BJ (cell line): ENCODE measurements around the gene LCN1. TPM values are rescaled to one million over a fixed set of nuclear protein-coding genes. Genes with fewer than 3 reads are reported as not detected.
A peak's percentile ranks its signal among the peaks of the same experiment; 100 is the strongest.

Source experiments
- CTCF ChIA-PET: fragments of 350-600 bp; formaldehyde crosslinking; extraction: SDS; loops from one replicate; lab custom pipeline; 2021; ENCODE audit warnings: antibody characterized with exemption, inconsistent platforms; lab: Yijun Ruan, JAX
- POLR2A ChIA-PET: fragments of 300-600 bp; sonication (Branson Sonifier 250); formaldehyde crosslinking; extraction: SDS; loops from one replicate; lab custom pipeline; 2021; ENCODE audit warnings: antibody characterized with exemption; lab: Charles Lee
- DNase-seq: peaks from one replicate; pipeline ENCODE4 v3.0.0-alpha.2; 2011; ENCODE audit warnings: low read depth
- H3K27me3 ChIP-seq: 2 replicates; pipeline ENCODE4 v1.6.0; 2011; ENCODE audit warnings: low read length; ENCODE audit not compliant: control insufficient read depth, insufficient read depth
- H3K36me3 ChIP-seq: 2 replicates; pipeline ENCODE4 v1.5.1; 2011; ENCODE audit warnings: low read length; ENCODE audit not compliant: control insufficient read depth, insufficient read depth
- H3K4me3 ChIP-seq: 2 replicates; pipeline ENCODE4 v1.5.1; 2011; ENCODE audit warnings: low read depth, mild to moderate bottlenecking, control low read depth, low read length
- CTCF ChIP-seq: IDR thresholded peaks from 2 replicates; pipeline ENCODE4 v1.5.1; 2011; ENCODE audit warnings: low read depth, mild to moderate bottlenecking, control low read depth, inconsistent platforms, low read length, moderate library complexity; ENCODE audit not compliant: insufficient read depth
- polyA plus RNA-seq: library from polyadenylated mRNA; depleted of rRNA; stranded (reverse); fragments of >200 nt; gene quantifications from 2 replicates; pipeline ENCODE4 v1.2.3, GENCODE V29; 2011

Gene LCN1
- polyA plus RNA-seq, 1 experiment = not detected

GRCh38 chr9:135502873-135503321, 18.3 kb upstream of the LCN1 start:
- H3K27me3 ChIP-seq = no peaks in the 10 kb centered on the region
- CTCF ChIA-PET = interaction anchor here (3.3 kb wide), 1 partner anchor 22 kb away, joined by 10 read pairs; no protein-coding TSS in a partner anchor
- H3K4me3 ChIP-seq = no peak overlapping the region
- TF ChIP-seq CTCF = no peak
- H3K36me3 ChIP-seq = peaks cover 30% of the 10 kb centered on the region
- POLR2A ChIA-PET = no interaction called here
- DNase-seq = no peak

- CTCF ChIA-PET = interaction anchor here (0.7 to 3.3 kb wide), 8 partner anchors 9 to 30 kb away, joined by 3 to 12 read pairs (median 6); no protein-coding TSS in a partner anchor
- no peak for DNase-seq
These were observed 17.6 kb upstream of the LCN1 start for GRCh38 chr9:135503371-135504261.

GRCh38 chr9:135504262-135505243, 16.7 kb upstream of the LCN1 start:
- no peak for DNase-seq
- no peaks in the 10 kb centered on the region for H3K27me3 ChIP-seq
- ChIA-PET POLR2A (no interaction called here), CTCF (interaction anchor here (0.6 to 3.3 kb wide), 13 partner anchors 8 to 79 kb away, joined by 3 to 12 read pairs (median 5); no protein-coding TSS in a partner anchor)
- H3K36me3 ChIP-seq = peaks cover 30% of the 10 kb centered on the region
- peak; percentile 89 for TF ChIP-seq CTCF
- no peak overlapping the region for H3K4me3 ChIP-seq

More at GRCh38 chr9:135503371-135504261, 17.6 kb upstream of the LCN1 start:
- no peak for TF ChIP-seq CTCF
- H3K4me3 ChIP-seq = no peak overlapping the region
- POLR2A ChIA-PET = no interaction called here
- H3K36me3 ChIP-seq = peaks cover 30% of the 10 kb centered on the region
- H3K27me3 ChIP-seq = no peaks in the 10 kb centered on the region

GRCh38 chr9:135505406-135506187, 15.6 kb upstream of the LCN1 start:
- H3K36me3 ChIP-seq = peaks cover 30% of the 10 kb centered on the region
- H3K27me3 ChIP-seq = no peaks in the 10 kb centered on the region
- POLR2A ChIA-PET = no interaction called here
- TF ChIP-seq CTCF = no peak
- CTCF ChIA-PET = interaction anchor here (1.5 to 3.3 kb wide), 6 partner anchors 9 to 31 kb away, joined by 3 to 12 read pairs (median 8); no protein-coding TSS in a partner anchor
- H3K4me3 ChIP-seq = no peak overlapping the region
- DNase-seq = no peak
